ENCODE measurements around the gene NHSL1. TPM values are rescaled to one million over a fixed set of nuclear protein-coding genes. Genes with fewer than 3 reads are reported as not detected.

NHSL1 gene
- total and polyA plus RNA-seq, 2 donors (not counting 3 experiments of a cell fraction or from before 2014, with no cell fraction given) = 24.8 to 55.0 TPM

DNA sequence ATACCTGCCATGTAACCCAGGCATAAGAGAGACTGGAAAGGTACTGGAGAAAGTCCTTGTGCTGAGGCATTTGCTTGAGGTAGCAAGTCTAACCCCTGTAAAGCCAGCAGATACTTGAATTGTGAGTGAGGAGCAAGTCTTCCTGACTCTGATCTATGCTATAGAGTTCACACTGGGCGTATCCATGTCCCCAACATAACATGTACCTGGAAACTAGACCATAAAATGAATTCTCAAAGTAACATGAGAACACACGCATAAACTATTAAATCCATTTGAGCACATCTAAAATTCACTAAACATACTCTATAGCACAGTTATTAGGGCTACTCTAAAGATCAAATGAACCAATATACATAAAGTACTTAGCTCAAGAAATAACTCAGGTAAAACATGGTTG, 2.0 kb downstream of the NHSL1 start:
- no peaks in the 10 kb centered on the region for H3K4me1 ChIP-seq (ENCODE audit: control insufficient read depth, extremely low read depth, insufficient read depth, low read length)
- FAIRE-seq (no peak), DNase-seq (ENCODE audit: low read depth, low spot score) (no peak)
- ChIA-PET CTCF (interaction anchor here (2.1 kb wide), 1 partner anchor 11 kb away, joined by 9 read pairs; no protein-coding TSS in a partner anchor), POLR2A (interaction anchor here (0.6 kb wide), 1 partner anchor 32 kb away, joined by 3 read pairs; no protein-coding TSS in a partner anchor)
- H3K27me3 ChIP-seq (ENCODE audit: control insufficient read depth in 2 of 2, insufficient read depth in 2 of 2, low read length in 2 of 2) = no peaks in the 10 kb centered on the region
- H3K27ac ChIP-seq (ENCODE audit: insufficient read depth, low read depth, low read length) = no peak overlapping the region
- H3K9ac ChIP-seq (replicated peaks; ENCODE audit: extremely low read depth, insufficient read depth, low read length) = no peak overlapping the region
- H3K4me2 ChIP-seq (ENCODE audit: insufficient read depth, low read length) = no peak overlapping the region
- dilution Hi-C loops (cut with MboI; ENCODE audit: extremely low pct_ligation_motif_present, low sequenced_read_pairs) (no loop called here), intact Hi-C loops (cut with micrococcal nuclease) (no loop called here)
- no peaks in the 10 kb centered on the region for H3K9me3 ChIP-seq (replicated peaks; ENCODE audit: control insufficient read depth, insufficient read depth, low read length)
- no peaks in the 10 kb centered on the region for H3K9me1 ChIP-seq (replicated peaks; ENCODE audit: control insufficient read depth, extremely low read depth, insufficient read depth, low read length)
- TF ChIP-seq POLR2A (IDR thresholded peaks at IDR 0.05; ENCODE audit: low read depth, low read length) (no peak), MAX (IDR thresholded peaks at IDR 0.05; ENCODE audit: insufficient read depth, insufficient read length) (no peak), EZH2 (IDR thresholded peaks at IDR 0.05; ENCODE audit: borderline replicate concordance, low read depth, low read length, severe bottlenecking) (no peak), FOS (IDR thresholded peaks at IDR 0.05; ENCODE audit: borderline replicate concordance, insufficient read depth, low read length) (no peak), POLR2AphosphoS5 (IDR thresholded peaks at IDR 0.05; ENCODE audit: insufficient read depth, low read depth, low read length) (no peak), JUN (IDR thresholded peaks at IDR 0.05; ENCODE audit: borderline replicate concordance, insufficient read depth, insufficient read length, low read depth) (no peak), MYC (IDR thresholded peaks at IDR 0.05; ENCODE audit: low read depth, low read length) (no peak), GATA2 (IDR thresholded peaks at IDR 0.05; ENCODE audit: insufficient read depth, insufficient read length, low read depth, low read length) (no peak)
- TF ChIP-seq, protein P1, sequence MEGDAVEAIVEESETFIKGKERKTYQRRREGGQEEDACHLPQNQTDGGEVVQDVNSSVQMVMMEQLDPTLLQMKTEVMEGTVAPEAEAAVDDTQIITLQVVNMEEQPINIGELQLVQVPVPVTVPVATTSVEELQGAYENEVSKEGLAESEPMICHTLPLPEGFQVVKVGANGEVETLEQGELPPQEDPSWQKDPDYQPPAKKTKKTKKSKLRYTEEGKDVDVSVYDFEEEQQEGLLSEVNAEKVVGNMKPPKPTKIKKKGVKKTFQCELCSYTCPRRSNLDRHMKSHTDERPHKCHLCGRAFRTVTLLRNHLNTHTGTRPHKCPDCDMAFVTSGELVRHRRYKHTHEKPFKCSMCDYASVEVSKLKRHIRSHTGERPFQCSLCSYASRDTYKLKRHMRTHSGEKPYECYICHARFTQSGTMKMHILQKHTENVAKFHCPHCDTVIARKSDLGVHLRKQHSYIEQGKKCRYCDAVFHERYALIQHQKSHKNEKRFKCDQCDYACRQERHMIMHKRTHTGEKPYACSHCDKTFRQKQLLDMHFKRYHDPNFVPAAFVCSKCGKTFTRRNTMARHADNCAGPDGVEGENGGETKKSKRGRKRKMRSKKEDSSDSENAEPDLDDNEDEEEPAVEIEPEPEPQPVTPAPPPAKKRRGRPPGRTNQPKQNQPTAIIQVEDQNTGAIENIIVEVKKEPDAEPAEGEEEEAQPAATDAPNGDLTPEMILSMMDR (IDR thresholded peaks at IDR 0.05; ENCODE audit: extremely low read depth in 1 of 2, insufficient read depth in 1 of 2, low read depth in 1 of 2, low read length in 2 of 2) = no peak
- H3K79me2 ChIP-seq (ENCODE audit: control insufficient read depth, insufficient read depth, low read length) = peaks cover 85% of the 10 kb centered on the region
- H2AFZ ChIP-seq (ENCODE audit: low read depth, low read length) = no peak overlapping the region
- no peak overlapping the region for H3K4me3 ChIP-seq (replicated peaks in 1 of 3; ENCODE audit: insufficient read depth in 1 of 3, low read depth in 1 of 3, low read length in 3 of 3)
- BruUV-seq (replicated peaks) = no TSS peak
- H3K36me3 ChIP-seq (ENCODE audit: control insufficient read depth in 2 of 2, extremely low read depth in 1 of 2, insufficient read depth in 2 of 2, low read length in 2 of 2) = peaks cover 0 to 3% of the 10 kb centered on the region in 2 experiments
- H4K20me1 ChIP-seq (replicated peaks; ENCODE audit: control insufficient read depth, extremely low read depth, insufficient read depth, low read length) = peaks cover 27% of the 10 kb centered on the region

All from endothelial cell of umbilical vein (primary cell).